Measurements from ENCODE around the gene SCAPER. TPM values are rescaled to one million over a fixed set of nuclear protein-coding genes. Genes with fewer than 3 reads are reported as not detected.
"Not testable (repeated sequence)": the region's sequence is repeated elsewhere in the genome, so short reads cannot be mapped to it uniquely, and the experiment has no call there.

The SCAPER gene
- total RNA-seq, 2 donors from 2014 or later = 15.2 to 17.8 TPM

DNA sequence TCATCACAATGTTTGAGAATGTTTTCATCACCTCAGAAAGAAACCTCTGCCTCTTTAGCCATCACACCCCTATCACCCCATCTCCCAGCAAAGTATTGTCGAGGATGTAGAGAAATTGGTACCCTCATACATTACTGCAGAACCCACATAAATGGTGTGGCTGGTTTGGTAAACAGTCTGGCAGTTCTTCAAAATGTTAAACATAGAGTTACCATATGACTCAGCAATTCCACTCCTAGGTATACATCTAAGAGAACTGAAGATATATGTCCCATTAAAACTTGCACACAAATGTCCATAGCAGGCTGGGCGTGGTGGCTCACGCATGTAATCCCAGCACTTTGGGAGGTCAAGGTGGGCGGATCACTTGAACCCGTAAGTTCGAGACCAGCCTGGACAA is 585.1 kb downstream of the SCAPER start:
- no peak overlapping the region for H3K4me3 ChIP-seq
- H3K36me3 ChIP-seq = no peaks in the 10 kb centered on the region
- intact Hi-C loops (cut with DNase I) = no loop called here
- no peaks in the 10 kb centered on the region for H3K4me1 ChIP-seq
- TF ChIP-seq, protein P1, sequence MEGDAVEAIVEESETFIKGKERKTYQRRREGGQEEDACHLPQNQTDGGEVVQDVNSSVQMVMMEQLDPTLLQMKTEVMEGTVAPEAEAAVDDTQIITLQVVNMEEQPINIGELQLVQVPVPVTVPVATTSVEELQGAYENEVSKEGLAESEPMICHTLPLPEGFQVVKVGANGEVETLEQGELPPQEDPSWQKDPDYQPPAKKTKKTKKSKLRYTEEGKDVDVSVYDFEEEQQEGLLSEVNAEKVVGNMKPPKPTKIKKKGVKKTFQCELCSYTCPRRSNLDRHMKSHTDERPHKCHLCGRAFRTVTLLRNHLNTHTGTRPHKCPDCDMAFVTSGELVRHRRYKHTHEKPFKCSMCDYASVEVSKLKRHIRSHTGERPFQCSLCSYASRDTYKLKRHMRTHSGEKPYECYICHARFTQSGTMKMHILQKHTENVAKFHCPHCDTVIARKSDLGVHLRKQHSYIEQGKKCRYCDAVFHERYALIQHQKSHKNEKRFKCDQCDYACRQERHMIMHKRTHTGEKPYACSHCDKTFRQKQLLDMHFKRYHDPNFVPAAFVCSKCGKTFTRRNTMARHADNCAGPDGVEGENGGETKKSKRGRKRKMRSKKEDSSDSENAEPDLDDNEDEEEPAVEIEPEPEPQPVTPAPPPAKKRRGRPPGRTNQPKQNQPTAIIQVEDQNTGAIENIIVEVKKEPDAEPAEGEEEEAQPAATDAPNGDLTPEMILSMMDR (IDR thresholded peaks at IDR 0.05) = no peak
- H3K9ac ChIP-seq (ENCODE audit: low read depth in 2 of 2, low read length in 2 of 2) = no peak overlapping the region
- no peaks in the 10 kb centered on the region for H3K27me3 ChIP-seq
- DNase-seq = no peak
- no peaks in the 10 kb centered on the region for H3K9me3 ChIP-seq
- no peak overlapping the region for H3K27ac ChIP-seq

DNA sequence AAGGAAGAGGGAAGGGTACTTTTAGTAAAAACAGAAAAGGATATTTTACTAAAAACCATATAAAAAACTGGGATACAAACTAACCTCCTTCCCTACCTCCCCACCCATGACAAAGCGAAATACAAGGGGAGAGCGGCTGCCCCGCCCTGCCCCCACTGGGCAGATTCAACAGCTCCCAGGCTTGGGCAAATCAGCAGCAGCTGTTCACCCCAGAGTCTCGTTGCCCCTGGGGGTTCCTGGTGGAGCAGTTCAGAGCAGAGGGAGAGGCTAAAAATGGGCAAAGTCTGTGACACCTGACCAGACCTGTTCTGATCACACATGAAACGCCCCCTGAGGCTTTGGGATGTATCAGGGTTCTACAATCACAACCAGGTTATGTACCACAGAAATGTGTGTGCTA is 591.4 kb downstream of the SCAPER start:
- Histone ChIP-seq H3K4me1 (peaks cover 11% of the 10 kb centered on the region), H3K9ac (ENCODE audit: low read depth in 2 of 2, low read length in 2 of 2) (no peak overlapping the region), H3K36me3 (no peaks in the 10 kb centered on the region), H3K27ac (no peak overlapping the region), H3K9me3 (no peaks in the 10 kb centered on the region), H3K4me3 (no peak overlapping the region), H3K27me3 (no peaks in the 10 kb centered on the region)
- no peak for DNase-seq
- intact Hi-C loops (cut with DNase I) = no loop called here
- TF ChIP-seq, protein P1 (IDR thresholded peaks at IDR 0.05) = no peak

DNA sequence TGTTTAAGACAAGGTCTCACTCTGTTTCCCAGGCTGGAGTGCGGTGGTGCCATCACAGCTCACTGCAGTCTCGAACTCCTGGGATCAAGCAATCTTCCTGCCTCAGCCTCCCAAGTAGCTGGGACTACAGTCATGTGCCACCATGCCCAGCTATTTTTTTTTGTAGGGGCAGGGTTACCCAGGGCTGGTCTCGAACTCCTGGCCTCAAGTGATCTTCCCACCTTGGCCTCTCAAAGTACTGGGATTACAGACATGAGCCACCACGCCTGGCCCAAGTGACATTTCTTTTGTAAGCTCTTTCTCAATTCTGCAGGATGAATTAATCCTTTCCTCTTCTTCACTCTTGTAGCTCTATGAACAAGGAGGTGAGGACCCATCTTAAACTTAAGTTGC is 592.0 kb downstream of the SCAPER start:
- intact Hi-C loops (cut with DNase I); H3K27ac ChIP-seq; H3K4me3 ChIP-seq; H3K27me3 ChIP-seq; H3K9ac ChIP-seq (ENCODE audit: low read depth in 2 of 2, low read length in 2 of 2); H3K9me3 ChIP-seq; H3K36me3 ChIP-seq; DNase-seq: not testable (repeated sequence)
- peaks cover 11% of the 10 kb centered on the region for H3K4me1 ChIP-seq

DNA sequence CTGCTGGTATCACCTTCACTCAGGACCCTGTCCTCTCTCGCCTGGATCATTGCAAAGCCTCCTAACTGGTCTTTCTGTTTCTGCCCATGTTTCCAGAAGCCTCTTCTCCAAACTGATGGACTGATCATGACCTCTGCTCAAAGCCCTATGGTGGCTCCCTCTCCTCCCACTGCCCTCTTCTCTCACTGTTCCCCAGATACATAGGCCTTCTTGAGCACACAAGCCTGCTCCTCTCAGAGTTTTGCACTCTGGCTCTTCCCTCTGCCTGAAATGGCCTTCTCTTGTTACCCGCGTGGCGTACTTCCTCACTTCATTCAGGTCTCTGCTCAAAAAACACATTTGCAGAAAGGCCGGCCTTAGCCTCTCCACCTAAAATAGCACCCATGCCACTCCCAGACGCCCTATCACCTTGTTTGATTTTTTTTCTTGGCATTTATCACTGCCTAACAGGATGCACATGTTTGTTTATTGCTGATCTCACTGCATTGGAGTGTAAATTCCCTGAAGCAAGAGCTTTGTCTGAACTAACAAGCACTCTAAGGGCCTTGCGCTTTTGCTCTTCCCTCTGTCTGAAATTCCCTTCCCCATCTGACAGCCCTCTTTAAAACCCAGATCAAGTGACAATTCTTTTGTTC is 592.5 kb downstream of the SCAPER start:
- no peaks in the 10 kb centered on the region for H3K27me3 ChIP-seq
- no peak overlapping the region for H3K9ac ChIP-seq (ENCODE audit: low read depth in 2 of 2, low read length in 2 of 2)
- H3K4me3 ChIP-seq = no peak overlapping the region
- peaks cover 11% of the 10 kb centered on the region for H3K4me1 ChIP-seq
- TF ChIP-seq, protein P1 (IDR thresholded peaks at IDR 0.05) = no peak
- no peak overlapping the region for H3K27ac ChIP-seq
- intact Hi-C loops (cut with DNase I) = no loop called here
- no peaks in the 10 kb centered on the region for H3K36me3 ChIP-seq
- no peak for DNase-seq
- H3K9me3 ChIP-seq = no peaks in the 10 kb centered on the region

DNA sequence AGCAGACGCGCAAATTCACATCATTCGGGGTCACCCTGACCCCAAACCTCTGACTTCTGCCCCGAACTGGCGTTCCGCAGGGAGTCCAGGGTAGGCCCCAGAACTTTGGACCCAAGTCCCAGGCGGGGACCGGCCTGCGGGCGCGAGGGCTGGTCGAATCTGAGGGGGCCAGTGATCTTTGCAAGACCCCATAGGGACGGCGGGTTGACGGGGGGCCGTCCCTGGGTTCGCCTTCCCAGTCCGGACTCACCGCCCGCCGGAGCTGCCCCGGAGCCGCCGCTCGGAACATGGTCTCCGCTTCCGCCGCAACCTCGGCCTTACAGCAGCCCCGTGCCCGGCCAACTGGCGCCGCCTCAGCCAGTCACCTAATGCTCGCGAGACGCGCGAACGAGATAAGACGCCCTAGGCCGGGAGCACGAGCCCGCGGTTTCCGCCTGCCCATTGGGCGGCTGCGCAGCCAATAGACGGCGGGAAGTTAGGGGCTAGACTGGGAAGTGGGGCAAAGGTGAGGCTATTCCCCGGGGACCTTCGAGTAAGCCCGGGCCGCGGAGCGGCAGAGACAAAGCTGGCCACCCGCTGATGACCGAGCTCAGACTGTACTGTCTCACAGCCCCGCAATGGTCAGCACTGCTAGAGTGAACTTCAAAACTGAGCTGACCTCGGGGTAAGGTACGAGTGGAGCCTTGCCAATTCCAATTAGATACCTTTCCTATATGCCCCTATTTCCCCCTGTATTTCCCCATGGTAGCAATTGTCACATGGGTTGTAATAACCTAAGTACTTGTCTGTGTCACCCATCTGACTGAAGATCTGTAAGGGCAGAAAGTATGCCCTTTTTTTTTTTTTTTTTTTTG is 593.8 kb downstream of the SCAPER start, which contains the start of gene ETFA:
Gene ETFA, minus strand, starts transcription at position 370 of the 854 bp plus-strand sequence. Its CDS starts 81 bp downstream, at position 289.
- peak within 1 kb of the TSS; percentile 70 for H3K4me3 ChIP-seq
- DNase-seq = peak; percentile 98
- H3K9ac ChIP-seq (ENCODE audit: low read depth in 2 of 2, low read length in 2 of 2) = peak within 1 kb of the TSS; percentile 89 to 96
- TF ChIP-seq, protein P1 (IDR thresholded peaks at IDR 0.05) = no peak
- H3K27ac ChIP-seq = peak within 1 kb of the TSS; percentile 84
- H3K9me3 ChIP-seq = no peaks in the 10 kb centered on the region
- no peaks in the 10 kb centered on the region for H3K27me3 ChIP-seq
- H3K4me1 ChIP-seq = peaks cover 11% of the 10 kb centered on the region
- intact Hi-C loops (cut with DNase I) = no loop called here
- no peaks in the 10 kb centered on the region for H3K36me3 ChIP-seq
